NOMO-1 (cell line): Measurements from ENCODE around the gene RPIA.

Source experiments
- DNase-seq, 2 experiments: peaks; one replicate each; lab custom pipeline; 2025; ENCODE audit not compliant: unreplicated experiment in 2 of 2; lab: John Stamatoyannopoulos, UW

The RPIA gene

DNA sequence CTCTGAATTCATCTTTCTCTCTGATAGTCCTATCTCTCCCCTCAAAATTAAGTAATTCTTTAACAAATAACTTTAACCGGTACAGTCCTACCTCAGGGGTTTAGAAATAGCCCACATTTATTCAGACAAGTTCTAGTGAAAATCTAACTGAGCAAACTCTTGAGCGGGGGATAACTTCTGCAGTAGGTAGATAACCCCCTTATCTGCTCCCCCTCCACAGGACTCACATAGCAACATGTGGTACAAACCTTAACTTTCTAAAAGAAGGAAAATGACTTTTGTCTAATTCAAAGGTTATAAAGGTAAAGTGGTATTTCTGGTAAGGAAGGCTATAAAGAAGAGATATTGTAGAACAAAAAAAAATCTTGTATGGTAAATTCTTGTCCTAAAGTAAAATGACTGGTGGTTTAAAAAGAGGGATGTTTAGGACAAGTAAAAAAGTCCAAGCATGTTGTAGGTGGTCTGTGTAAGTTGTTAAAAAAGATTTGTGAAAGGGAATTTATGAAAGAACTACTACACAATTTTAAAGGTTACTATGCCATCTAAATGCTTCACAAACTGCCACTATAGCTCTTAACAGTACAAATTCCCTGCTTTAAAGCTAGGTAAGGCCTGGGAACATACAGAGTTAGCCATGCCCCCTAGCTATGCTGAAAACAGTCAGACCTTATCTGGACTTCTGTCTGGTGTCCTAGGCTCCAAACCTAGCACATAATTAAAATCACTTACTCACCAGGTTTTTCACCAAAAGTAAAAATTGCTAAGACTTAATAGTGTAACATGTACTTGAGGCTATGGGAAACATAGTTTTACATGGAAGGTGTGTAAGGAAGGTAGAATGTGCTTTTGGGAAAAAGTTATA is 8.1 kb upstream of the RPIA start:
- DNase-seq = no peak

DNA sequence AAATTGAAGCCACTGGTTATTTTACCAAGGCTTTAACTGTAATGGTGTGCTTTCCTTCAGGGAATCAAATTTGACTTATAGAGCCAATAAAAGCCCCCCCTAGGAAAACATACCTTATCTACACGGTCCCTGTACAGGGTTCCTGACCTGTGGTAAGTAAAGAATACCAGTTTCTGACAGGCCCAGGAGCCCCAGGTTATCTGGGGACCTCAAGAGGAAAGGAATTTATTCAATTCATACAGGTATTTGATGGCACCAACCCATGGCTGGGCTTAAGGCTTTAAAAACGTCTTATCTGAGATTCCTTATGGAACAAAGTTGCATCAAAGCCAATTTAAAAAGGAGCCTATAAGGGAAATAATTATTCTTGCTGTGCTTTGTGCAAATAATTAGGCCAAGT is 7.0 kb upstream of the RPIA start:
- no peak for DNase-seq

GRCh38 chr2:88686320-88686719 is 5.2 kb upstream of the RPIA start:
- no peak for DNase-seq

DNA sequence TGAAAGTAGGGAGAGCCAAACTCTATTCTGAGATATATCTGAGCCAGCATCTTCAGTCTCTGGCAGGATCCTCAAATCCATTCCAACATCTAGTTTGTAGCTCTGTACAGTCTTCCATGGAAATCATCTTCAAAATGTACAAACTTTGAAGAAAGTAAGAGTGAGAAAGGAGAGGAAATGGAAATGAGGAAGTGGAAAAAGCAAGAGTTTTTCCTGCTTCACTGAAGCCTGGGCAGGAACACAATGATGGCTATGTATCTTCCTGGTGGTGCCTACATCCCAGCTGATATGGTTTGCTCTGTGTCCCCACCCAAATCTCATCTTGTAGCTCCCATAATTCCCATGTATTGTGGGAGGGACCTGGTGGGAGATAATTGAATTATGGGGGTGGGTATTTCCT is 4.1 kb upstream of the RPIA start:
- no peak for DNase-seq

DNA sequence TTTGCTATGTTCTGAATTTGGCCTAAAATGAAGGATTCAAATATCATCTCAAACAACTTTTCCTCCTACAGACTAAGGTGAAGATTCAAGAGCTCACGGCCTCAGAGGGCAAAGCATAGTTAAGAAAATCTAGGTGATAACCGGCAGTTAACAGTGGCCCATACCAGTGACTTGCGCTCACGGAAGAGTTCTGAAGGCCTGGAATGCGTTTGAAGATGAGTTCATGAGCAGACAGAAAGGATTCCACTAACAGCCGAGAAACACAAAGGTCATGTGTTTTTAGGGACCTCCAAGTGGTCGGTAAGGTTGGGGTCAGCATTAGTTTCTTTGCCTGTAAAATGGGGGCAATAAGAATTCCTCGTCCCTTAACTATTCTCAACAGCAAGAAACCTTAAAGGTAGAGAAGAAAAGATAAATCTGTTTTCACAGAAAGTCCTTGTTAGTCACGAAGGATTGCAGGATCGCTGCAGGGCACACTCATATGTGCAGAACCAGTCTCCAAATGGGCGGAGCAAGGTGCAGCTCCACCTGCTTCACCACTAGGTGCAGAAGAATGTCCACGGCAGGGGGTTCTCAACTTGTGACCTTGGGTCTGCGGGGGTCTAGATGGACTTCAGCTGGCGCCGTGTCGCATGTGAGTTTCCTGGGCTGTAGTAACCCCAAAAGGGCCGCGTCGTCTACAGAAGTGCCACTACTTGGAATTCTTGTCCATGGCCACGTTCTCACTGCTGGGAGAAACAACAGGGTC is 708 bp upstream of the RPIA start:
- peak; percentile 35 to 51 for DNase-seq

DNA sequence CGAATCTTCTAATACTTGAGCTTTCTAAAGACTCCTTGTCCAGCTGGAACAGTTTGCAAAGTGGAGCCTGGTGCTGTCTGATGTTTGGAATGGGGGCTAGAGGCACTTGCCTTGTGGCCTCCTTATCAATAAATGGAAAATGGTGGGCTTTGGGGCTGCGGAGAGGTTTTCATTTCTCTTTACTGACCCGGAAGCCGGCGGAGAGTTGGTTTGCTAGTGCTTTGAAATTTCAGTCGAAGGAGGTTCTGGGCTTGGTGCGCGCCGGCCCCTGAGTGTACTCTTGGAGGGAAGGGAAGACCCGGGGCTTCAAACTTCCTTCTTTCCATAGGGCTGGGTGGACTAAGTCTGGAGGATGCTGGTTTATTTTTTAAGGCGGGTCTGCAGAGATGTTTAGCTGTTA is 714 bp downstream of the RPIA start:
- peak; percentile 32 to 41 for DNase-seq

DNA sequence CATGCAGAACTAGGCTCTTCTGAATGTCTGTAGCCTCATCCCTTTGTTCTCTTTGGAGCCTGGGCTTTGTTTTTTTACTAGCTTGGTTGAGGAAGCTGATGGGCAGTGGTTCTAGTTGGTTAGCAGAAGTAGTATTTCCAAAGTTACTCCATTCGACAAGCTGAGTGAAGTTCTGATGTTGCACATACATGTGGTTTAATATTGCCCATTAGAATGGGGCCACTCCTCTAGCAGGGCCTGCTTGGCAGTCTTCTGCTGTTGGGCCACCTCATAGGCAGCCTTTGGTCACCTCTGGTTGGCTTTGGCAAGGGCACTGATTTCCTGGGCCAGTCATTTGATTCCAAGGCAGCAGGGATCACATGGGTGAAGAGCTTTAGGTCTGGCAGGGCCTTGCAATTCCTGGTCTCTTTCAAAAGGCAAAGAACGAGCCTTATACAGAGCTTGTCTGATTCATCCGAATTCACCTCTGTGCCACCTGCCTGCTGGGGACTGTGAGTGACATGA is 2.5 kb downstream of the RPIA start:
- peak in 1 of 2 experiments; percentile 13 for DNase-seq

- no peak for DNase-seq
Measured at GRCh38 chr2:88696611-88697010, 5.1 kb downstream of the RPIA start.

GRCh38 chr2:88697370-88698026 is 6.0 kb downstream of the RPIA start:
- no peak for DNase-seq

DNA sequence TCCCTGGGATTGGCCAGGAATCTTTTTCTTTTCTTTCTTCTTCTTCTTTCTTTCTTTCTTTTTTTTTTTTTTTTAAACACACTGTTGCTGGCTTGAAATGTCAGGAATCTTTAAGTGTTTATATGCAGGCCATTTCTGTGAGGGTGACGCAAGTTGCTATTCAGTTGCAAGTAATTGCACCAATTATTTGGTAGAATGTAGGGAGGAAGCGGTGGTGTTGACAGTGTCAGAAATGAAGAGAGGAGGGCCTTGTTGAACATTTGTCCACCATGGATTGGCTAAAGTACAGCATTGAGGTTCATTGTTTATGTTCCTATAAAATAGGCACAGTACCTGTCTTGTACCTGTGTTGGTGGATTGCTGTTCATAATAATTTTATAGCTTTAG is 6.5 kb downstream of the RPIA start:
- DNase-seq = peak; percentile 29 to 59

- no peak for DNase-seq
Measured at GRCh38 chr2:88698498-88699233, 7.2 kb downstream of the RPIA start.

GRCh38 chr2:88707003-88707402 is 15.5 kb downstream of the RPIA start:
- DNase-seq = no peak

GRCh38 chr2:88709181-88709631 is 17.7 kb downstream of the RPIA start:
- no peak for DNase-seq

DNA sequence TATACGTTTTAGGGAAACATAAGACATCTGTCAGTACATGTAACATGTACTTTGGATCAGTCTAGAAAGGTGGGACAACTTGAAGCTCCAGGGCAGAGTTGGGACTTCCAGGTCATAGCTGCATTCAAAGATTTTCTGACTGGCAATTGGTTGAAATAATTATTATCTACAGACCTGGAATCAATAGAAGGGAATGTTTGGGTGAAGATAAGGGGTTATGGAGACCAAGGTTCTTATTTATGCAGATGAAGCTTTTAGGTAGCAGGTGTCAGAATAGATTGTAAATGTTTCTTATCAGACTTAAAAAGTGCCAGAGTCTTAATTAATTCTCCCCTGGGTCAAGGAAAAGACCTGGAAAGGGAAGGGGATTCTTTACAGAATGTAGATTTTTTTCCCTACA is 19.8 kb downstream of the RPIA start:
- DNase-seq = no peak

DNA sequence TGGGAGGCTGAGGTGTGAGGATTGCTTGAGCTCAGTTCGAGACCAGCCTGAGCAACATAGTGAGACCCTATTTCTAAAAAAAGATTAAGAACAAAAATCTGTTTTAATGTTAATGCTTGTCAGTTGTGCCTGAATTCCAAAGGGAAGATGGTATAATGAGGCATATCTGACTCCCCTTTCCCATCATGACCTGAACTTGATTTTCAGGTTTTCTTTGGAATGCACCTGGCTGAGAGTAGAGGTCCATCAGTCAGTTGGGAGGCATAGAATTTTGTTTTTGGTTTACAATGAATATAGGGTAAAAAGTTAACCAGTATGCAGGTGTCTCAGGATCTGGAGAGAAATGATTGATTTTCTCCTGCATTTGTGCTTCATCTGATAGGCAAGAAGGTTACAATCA is 20.4 kb downstream of the RPIA start:
- DNase-seq = no peak

DNA sequence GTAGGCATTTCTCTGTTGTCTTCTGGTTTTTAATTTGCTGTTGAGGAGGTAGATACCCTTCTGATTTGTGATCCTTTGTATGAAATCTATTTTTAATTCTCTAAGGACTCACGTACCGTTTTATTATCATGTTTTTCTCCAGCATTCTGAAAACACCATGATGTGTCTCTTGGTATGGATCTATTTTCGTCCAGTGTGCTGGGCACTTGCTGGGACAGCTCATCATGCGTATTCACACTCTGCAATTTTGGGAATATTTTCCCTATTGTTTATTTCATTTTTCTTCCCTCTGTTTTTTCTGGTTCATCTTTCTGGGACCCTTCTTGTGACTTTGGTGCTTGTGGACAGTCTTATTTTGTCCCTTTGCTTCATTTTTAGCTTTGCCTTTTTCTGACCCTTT is 21.9 kb downstream of the RPIA start:
- DNase-seq = no peak

DNA sequence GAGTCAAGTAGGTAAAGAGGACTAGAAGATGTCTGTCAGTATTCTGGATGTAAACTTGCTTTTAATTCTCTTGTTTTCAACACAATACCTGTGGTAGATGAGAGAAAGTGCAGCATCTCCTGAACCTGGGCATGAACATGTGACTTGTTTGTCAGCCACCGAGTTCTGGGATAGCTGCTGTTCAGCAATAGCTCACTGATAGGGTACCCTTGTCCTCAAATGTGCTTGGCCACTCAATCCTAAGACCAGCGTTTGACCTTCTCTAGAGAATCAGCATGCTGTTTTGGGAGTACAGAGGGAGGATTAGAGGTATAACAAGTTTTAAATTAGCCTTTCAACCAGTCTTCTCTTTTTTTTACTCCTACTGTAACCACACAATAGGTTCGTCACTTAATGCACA is 23.2 kb downstream of the RPIA start:
- no peak for DNase-seq

- DNase-seq = no peak
Measured at GRCh38 chr2:88720399-88720798, 28.9 kb downstream of the RPIA start.

- no peak for DNase-seq
Measured at GRCh38 chr2:88721268-88721667, 29.8 kb downstream of the RPIA start.

DNA sequence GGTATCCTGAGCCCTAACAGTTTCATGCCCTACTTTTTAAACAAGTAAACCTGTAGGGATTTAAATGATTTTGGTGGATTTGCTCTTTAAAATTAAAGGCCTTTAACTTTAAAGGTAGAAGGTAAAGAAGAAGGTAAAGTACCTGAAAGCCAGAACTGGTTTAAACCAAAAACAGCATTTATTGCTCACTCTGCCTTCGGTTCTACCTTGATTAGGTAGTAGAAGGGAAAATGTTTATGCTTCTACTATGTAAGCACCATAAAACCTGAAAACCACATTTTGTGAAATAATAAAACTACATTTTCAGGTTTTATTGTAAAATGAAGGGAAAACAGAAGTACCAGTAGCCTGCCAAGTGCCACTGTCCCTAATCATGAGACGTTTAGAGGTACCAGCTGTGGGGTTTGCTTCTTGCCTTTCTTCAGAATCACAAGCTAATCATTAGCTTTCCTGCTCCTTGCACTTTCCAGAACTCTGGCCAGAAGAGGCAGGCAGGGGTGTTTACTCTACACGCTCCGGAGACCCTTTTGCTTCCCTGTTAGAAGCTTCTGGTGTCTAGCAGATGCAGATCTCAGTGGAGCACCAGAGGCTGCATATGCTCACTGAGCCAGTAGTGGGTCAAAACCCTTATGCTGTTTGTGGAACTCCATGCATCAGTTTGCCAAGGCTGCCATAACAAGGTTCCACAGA is 33.3 kb downstream of the RPIA start:
- DNase-seq = no peak
